ENCODE data around the gene AVPR1B. TPM values are rescaled to one million over a fixed set of nuclear protein-coding genes. Genes with fewer than 3 reads are reported as not detected.

Gene AVPR1B
- total RNA-seq, 1 donor from 2014 or later: 0.72 TPM

Other genes with a start within 250 kb of the AVPR1B start
- 0.24 TPM for gene SLC26A9, start 173.9 kb downstream of the AVPR1B start, total RNA-seq (ENCODE audit: insufficient read depth, low replicate concordance)
- gene RAB7B, start 114.0 kb downstream of the AVPR1B start, total RNA-seq (ENCODE audit: insufficient read depth, low replicate concordance): 5.8 TPM
- gene CTSE, start 93.5 kb downstream of the AVPR1B start, total RNA-seq (ENCODE audit: insufficient read depth, low replicate concordance): 0.48 TPM
- gene RHEX, start 64.2 kb downstream of the AVPR1B start, total RNA-seq (ENCODE audit: insufficient read depth, low replicate concordance): 4.1 TPM
- 2.4 TPM for gene FAM72A, start 85.5 kb upstream of the AVPR1B start, total RNA-seq (ENCODE audit: insufficient read depth, low replicate concordance)
- 63.3 TPM for gene SRGAP2, start 86.2 kb upstream of the AVPR1B start, total RNA-seq (ENCODE audit: insufficient read depth, low replicate concordance)